GM12875 (cell line): ENCODE results near the gene PLEKHB1.

Experiments used
- H3K4me3 ChIP-seq: one replicate; pipeline ENCODE4 v1.5.1; 2011; ENCODE audit warnings: low read depth, low read length, control low read depth
- TF ChIP-seq, protein P1 (sequence below): IDR thresholded peaks from 2 replicates; pipeline ENCODE4 v1.5.1; 2011; ENCODE audit warnings: low read depth, mild to moderate bottlenecking, control low read depth, inconsistent platforms, low read length, moderate library complexity, borderline replicate concordance; ENCODE audit not compliant: insufficient read depth

Gene PLEKHB1

DNA sequence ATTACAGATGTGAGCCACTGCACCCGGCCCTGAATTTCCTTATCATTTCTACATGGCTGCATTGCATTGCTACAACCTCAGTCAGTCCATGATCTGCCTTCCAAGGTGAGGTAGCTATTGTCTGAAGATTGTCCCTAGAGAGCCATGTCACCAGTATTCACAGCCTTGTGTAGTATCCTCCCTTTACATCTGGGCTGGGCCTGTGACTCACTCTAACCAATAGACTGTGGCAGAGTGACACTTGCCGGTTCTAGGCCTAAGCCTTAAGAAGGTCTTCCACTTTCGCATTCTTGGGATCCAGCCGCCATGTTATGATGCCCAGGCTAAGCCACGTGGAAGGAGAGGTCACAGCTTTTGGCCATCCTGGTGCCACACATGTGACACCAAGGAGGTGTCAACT lies 10.1 kb upstream of the PLEKHB1 start:
- TF ChIP-seq, protein P1, sequence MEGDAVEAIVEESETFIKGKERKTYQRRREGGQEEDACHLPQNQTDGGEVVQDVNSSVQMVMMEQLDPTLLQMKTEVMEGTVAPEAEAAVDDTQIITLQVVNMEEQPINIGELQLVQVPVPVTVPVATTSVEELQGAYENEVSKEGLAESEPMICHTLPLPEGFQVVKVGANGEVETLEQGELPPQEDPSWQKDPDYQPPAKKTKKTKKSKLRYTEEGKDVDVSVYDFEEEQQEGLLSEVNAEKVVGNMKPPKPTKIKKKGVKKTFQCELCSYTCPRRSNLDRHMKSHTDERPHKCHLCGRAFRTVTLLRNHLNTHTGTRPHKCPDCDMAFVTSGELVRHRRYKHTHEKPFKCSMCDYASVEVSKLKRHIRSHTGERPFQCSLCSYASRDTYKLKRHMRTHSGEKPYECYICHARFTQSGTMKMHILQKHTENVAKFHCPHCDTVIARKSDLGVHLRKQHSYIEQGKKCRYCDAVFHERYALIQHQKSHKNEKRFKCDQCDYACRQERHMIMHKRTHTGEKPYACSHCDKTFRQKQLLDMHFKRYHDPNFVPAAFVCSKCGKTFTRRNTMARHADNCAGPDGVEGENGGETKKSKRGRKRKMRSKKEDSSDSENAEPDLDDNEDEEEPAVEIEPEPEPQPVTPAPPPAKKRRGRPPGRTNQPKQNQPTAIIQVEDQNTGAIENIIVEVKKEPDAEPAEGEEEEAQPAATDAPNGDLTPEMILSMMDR = no peak
- no peak overlapping the region for H3K4me3 ChIP-seq

DNA sequence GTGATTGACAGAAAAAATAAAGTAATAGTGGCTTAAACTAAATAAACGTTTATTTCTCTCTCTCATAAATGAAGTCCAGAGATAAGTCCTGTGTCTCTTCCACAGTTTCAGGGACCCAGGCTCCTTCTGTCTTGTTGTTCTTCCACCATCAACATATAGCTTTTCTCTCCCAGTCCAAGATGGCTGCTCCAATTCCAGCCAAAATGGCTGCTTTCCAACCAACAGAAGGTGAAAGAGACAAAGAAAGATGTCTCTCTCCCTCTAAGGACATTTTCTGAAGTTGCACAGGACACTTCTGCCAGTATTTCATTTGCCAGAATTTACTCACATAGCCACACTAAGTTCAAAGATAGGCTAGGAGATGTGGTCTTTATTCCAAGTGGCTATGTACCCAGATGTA lies 9.4 kb upstream of the PLEKHB1 start:
- TF ChIP-seq, protein P1 = no peak
- H3K4me3 ChIP-seq = no peak overlapping the region

DNA sequence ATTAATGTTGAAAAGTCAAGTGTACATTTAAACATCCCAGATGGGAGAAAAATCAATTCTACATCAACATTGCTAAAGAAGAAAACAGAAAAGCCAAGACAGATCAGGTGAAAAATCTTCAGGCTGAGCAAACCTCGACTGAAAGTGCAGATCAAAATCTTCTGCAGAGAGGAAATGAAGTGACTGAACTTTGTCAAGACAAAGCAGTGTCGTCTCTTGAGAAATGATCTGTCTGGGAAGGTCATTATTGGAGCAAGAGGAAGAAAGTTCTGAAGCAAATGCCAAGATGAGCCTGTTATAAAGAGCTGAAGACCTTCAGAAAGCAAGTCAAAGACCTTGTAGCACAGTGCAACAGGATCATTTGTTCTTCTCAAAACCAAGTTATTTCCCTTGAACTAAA lies 5.8 kb upstream of the PLEKHB1 start:
- no peak overlapping the region for H3K4me3 ChIP-seq
- TF ChIP-seq, protein P1 = no peak

GRCh38 chr11:73641668-73642067 lies 4.7 kb upstream of the PLEKHB1 start:
- no peak overlapping the region for H3K4me3 ChIP-seq
- TF ChIP-seq, protein P1 = no peak

DNA sequence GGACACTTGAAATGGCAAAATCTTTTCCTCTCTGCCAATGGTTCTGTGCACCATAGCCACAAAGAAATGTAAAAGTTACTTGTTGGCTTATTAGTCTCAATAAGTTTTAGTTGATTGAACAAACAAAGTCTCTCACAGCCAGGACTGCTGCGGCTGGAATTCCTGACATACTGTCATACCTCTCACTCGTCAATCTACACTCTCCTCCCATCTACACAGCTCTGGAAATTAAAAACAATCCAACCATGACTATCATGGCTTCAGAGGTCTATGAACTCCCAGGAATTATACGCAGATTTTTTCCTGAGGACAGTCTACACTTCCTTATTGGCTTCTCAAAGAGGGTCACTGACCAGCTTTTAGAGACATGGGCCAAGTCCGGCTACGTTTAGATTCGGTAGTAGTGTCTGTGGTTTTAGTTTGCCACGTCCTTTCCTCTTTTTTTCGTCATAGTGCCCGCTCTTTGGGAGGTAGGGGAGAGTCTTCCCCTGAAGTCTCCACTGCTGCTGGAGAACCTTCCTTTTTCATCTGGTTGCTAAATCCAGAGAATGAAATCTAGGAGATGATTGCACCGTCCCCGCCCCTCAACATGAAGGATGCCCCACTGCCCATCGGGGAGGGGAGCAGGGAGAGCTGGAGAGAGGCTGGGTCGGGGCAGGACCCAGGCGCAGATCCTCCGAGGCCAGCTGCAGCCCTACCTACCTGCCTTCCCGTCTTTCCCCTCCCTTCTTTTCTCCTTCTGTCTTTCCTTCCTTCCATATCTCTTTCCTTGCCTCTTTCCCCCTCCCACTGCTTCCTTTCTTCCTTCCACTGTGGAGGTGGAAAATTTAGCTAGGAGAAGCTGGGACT lies 1.0 kb upstream of the PLEKHB1 start:
- TF ChIP-seq, protein P1 = no peak
- H3K4me3 ChIP-seq = no peak overlapping the region

DNA sequence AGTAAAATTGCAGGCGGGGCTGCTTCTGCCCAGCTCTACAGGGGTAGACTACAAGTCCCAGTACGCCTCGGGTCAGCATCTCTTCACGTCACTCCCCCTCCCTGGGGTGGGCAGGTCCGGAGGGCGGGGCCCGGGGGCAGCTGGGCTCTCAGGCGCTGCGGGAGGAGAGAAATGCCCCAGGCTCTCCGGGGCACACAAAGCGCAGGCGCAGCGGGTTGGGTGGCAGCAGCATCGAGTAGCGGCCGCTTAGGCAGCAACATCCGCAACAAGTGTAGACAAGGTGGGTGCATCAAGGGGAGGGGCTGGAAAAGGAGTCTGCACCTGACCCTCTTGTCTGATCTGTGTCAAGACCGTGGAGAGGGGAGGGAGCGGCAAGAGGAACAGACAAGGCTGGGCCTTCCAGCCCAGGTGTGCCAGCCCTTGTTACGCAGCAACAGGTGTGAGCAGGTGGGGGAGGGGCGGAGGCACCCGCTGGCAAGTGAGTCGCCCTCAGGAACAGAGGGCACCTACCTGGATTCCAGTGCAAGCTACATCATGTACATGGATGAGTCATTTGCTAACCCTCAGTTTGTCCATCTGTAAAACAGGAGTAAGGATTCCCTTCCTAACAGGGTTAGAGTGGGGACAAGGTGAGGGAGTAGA lies 1.2 kb downstream of the PLEKHB1 start:
- no peak overlapping the region for H3K4me3 ChIP-seq
- TF ChIP-seq, protein P1 = no peak

- no peak overlapping the region for H3K4me3 ChIP-seq
- TF ChIP-seq, protein P1 = no peak
These were observed 1.7 kb downstream of the PLEKHB1 start for GRCh38 chr11:73648121-73648520.
